ENCODE results near the gene PODXL2.

GRCh38 chr3:127668906-127669305, 39.9 kb downstream of the PODXL2 start:
- TF ChIP-seq CTCF (IDR thresholded peaks at IDR 0.05) (no peak), POLR2A (IDR thresholded peaks at IDR 0.05) (no peak)

Measured in adrenal gland (tissue), 5 donors.